ENCODE results near the gene TMEM106A.
"Not testable (repeated sequence)": the region's sequence is repeated elsewhere in the genome, so short reads cannot be mapped to it uniquely, and the experiment has no call there.

TMEM106A gene

GRCh38 chr17:43215341-43215740 lies 3.7 kb downstream of the TMEM106A start:
- DNase-seq (ENCODE audit: low read depth in 2 of 2), result no peak

- no peak for DNase-seq (ENCODE audit: low read depth in 2 of 2)
These were observed 4.7 kb downstream of the TMEM106A start for GRCh38 chr17:43216369-43216761.

GRCh38 chr17:43216762-43217613 lies 5.3 kb downstream of the TMEM106A start:
- DNase-seq (ENCODE audit: low read depth in 2 of 2), result no peak

GRCh38 chr17:43217614-43218087 lies 6.0 kb downstream of the TMEM106A start:
- peak in 1 of 2 donors; percentile 5 for DNase-seq (ENCODE audit: low read depth in 2 of 2)

GRCh38 chr17:43219001-43219400 lies 7.3 kb downstream of the TMEM106A start:
- no peak for DNase-seq (ENCODE audit: low read depth in 2 of 2)

GRCh38 chr17:43219746-43220380 lies 8.2 kb downstream of the TMEM106A start:
- DNase-seq (ENCODE audit: low read depth in 2 of 2), result no peak

- DNase-seq (ENCODE audit: low read depth in 2 of 2), result no peak
These were observed 8.9 kb downstream of the TMEM106A start for GRCh38 chr17:43220511-43221125.

GRCh38 chr17:43224146-43224705 lies 12.6 kb downstream of the TMEM106A start:
- DNase-seq (ENCODE audit: low read depth in 2 of 2), result no peak

- no peak for DNase-seq (ENCODE audit: low read depth in 2 of 2)
These were observed 14.7 kb downstream of the TMEM106A start for GRCh38 chr17:43226393-43226792.

GRCh38 chr17:43228020-43228782 lies 16.5 kb downstream of the TMEM106A start, which contains the start of gene CCDC200:
TSS of gene CCDC200 (minus strand) at chr17:43228623. CDS start at chr17:43228554, 69 bp downstream.
- not testable (repeated sequence) for DNase-seq (ENCODE audit: low read depth in 2 of 2)

- DNase-seq (ENCODE audit: low read depth in 2 of 2), result not testable (repeated sequence)
These were observed 19.7 kb downstream of the TMEM106A start for GRCh38 chr17:43231205-43232020.

GRCh38 chr17:43232021-43232699 lies 20.5 kb downstream of the TMEM106A start:
- not testable (repeated sequence) for DNase-seq (ENCODE audit: low read depth in 2 of 2)

- not testable (repeated sequence) for DNase-seq (ENCODE audit: low read depth in 2 of 2)
These were observed 21.6 kb downstream of the TMEM106A start for GRCh38 chr17:43233263-43233662.

- not testable (repeated sequence) for DNase-seq (ENCODE audit: low read depth in 2 of 2)
These were observed 22.2 kb downstream of the TMEM106A start, which contains the start of gene RNU2-1 for GRCh38 chr17:43233877-43234276. TSS of gene RNU2-1 (minus strand) at chr17:43233977.

GRCh38 chr17:43239597-43239996 lies 27.9 kb downstream of the TMEM106A start:
- not testable (repeated sequence) for DNase-seq (ENCODE audit: low read depth in 2 of 2)

GRCh38 chr17:43240596-43241352 lies 29.1 kb downstream of the TMEM106A start:
- not testable (repeated sequence) for DNase-seq (ENCODE audit: low read depth in 2 of 2)

GRCh38 chr17:43246456-43246855 lies 34.8 kb downstream of the TMEM106A start:
- DNase-seq (ENCODE audit: low read depth in 2 of 2), result not testable (repeated sequence)

Measured in activated CD8-positive, alpha-beta memory T cell treated with anti-CD3 and anti-CD28 coated beads for 4 hours (primary cell).